OCI-LY7 (cell line): ENCODE data around the gene COPS4.
"Not testable (repeated sequence)": the region's sequence is repeated elsewhere in the genome, so short reads cannot be mapped to it uniquely, and the experiment has no call there.

ENCODE experiments used
- CTCF ChIP-seq: fragments of 200-600 bp; sonication (generic); conservative IDR thresholded peaks from 2 replicates; pipeline ENCODE4 v1.5.1; 2014; ENCODE audit warnings: mild to moderate bottlenecking, antibody characterized with exemption, low read length, moderate library complexity, mixed read lengths
- EZH2phosphoT487 ChIP-seq: fragments of 200-600 bp; sonication (generic); IDR thresholded peaks from 2 replicates; pipeline ENCODE4 v1.6.1; 2018; ENCODE audit warnings: low read depth, borderline replicate concordance, mild to moderate bottlenecking, mixed run types, antibody characterized with exemption, low read length, moderate library complexity, mixed read lengths

DNA sequence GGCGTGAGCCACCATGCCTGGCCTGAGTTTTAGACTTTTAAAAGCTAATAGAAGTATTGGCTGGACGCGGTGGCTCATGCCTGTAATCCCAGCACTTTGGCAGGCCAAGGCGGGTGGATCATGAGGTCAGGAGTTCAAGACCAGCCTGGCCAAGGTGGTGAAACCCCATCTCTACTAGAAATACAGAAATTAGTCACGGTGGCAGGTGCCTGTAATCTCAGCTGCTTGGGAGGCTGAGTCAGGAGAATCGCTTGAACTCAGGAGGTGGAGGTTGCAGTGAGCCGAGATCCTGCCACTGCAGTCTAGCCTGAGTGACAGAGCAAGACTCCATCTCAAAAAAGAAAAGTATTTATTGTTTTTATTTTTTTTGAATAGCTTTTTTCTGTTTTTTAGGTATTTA lies 39.8 kb downstream of the COPS4 start:
- not testable (repeated sequence) for TF ChIP-seq CTCF, EZH2phosphoT487
